ENCODE data around the gene TIMM22.
A peak's percentile ranks its signal among the peaks of the same experiment; 100 is the strongest.

TIMM22 gene

DNA sequence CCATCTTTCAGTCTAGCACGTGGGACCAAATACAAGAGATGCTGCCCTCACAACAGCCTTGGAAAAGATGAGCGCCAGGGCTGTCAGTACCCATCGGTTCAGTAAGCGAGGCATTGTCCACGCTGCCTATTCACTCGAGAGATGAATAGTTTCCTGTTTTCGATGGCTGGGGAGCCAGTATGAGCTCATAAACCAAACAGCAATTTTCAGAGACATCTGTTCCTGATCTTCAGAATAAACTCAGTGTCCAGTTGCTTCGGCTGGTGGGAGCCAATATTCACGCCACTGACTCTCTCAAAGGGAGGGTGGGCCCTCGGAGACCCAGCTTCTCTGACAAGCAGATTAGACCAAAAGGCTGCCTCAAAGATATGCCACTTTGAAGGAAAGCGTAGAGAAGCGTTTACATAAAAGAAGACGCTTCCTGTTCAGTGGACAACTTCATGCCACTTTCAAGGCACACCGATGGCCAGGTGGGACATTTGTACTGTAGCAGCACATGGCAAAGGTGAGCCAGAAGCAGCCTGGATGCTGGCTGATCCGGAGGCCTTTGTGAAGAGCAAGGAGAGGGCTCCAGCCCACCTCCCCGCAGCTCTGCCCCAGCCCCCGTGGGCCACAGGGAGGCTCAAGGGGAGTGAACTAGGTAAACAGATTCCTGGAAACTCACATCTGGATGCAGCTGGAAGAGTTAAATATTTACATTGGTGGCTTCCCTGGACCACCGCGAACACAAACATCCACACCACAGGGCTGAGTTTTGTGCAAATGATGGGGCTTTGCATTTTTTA is 6.0 kb downstream of the TIMM22 start:
- no peak for DNase-seq

DNA sequence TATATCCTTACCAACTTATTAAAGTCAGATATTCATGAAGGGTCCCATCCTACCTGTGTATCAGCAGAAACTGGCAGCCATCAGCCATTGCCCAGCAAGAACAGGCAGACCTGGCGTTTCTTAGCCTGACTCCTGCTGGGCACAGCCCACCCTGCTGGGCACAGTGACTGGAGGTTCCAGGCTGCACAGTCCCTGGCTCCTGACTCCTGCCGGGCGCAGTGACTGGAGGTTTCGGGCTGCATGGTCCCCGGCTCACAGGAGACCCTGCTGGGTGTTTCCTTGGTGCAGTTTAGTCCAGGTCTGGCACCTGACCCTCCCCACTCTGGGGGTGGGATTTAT is 6.7 kb downstream of the TIMM22 start:
- no peak for DNase-seq

DNA sequence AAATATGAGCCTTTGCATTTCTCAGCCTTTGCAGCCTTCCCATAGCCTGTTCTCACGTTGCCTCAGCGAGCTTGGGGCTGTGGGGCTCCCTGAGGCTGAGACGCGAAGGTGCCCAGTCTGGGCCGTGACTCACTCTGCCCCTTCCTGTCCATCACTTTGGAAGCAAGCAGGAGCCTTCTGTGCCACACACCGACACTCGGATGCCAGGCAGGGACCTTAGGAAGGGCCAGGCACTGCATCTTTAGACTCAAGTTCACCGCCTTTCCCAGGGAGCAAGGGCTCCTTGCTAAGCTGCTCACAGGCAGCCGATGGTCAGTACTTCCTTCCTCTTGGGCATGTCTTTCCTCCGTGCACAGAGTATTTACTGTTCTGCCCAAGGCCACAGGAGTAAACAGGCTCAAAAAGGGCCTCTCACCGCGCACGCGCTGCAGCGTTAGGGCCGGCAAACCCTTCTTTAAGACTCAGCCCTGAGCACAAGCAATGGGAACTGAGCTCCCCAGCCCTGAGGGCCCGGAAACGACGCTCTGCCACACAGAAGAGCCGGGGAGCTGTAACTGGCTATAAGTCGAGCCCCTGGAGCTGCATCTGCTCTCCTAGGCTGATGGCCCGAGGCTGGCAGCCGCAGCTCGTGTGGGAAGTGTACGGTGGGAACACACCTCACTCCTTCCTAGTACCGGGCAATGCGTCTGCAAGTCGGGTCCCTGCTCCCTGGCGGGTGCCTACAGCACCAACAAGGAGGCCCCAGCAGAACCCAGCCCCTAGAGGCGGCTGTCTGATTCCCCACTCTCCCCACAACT is 7.2 kb downstream of the TIMM22 start:
- no peak for DNase-seq

DNA sequence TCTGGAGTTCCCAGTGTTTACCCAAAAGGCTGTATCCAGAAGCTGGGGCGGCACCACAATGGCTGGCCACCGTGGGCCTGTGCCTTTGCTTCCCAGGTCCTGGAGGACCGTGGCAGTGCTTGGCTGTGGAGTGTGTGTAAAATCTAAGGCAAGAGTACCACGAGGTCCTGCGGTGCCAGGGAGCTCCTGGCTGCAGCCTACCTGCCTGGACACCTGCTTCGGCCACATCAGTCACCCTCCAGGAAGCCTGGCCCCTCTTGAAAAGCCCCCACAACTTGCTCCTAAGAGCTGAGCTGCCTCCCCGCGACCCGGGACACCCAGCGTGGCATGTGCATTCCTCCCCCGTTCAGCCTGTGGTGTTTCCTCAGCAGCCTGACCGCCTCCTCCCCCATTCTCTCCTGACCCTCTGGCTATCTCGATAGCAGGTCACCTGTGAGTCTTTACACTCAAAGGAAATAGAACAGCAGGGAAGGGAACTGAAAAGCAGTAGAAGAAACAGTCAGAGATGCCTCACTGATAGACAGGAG is 7.9 kb downstream of the TIMM22 start:
- DNase-seq, result no peak

DNA sequence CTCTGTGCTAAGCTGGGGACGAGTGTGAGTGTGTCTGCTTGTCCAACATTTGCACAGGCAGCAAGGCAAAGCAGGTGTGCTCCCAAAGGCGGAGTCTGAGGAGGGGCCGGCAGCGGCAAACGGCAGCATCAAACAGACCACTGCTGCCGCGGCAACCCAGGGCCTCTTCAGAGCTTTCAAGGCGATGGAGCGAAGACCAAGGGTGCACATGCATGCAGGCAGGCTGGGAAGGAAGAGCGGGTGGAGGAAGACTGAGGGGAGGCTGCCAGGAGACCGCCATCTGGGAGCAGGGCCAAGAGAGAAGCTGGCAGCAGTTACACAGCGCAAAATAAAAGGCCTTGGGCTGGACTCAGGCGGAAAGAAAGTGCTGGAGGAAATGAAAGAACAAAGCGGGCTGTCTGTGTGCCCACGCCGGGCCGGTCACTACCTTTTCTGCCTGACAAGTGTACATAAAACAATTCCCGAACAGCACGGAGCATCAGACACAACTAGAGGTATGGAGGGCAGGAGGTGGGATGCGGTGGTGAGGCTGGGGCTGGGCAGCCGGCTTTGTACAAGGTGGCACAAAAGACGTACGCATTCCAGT is 8.5 kb downstream of the TIMM22 start:
- peak in 1 of 2 experiments; percentile 11 for DNase-seq

DNA sequence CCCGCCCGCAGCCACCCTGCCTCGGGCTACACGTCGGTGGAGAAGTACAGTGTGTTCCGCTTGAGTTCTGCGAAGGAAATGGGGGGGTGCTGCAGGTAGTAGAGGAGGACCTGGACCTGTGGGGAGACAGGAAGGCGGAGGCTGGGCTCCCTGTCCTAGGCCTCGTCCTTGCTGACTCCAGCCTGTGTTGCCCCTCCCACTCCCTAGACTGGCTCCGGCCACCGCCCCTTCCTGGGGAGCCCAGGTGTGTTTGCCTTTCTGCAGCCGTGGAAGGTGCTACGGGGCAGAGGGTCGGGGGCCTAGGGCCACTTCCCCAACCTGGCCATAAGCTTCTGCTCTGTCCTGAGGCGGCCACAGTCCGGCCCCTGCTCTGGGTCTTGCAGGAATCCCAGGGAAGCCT is 9.1 kb downstream of the TIMM22 start:
- DNase-seq, result peak in 1 of 2 experiments; percentile 8

DNA sequence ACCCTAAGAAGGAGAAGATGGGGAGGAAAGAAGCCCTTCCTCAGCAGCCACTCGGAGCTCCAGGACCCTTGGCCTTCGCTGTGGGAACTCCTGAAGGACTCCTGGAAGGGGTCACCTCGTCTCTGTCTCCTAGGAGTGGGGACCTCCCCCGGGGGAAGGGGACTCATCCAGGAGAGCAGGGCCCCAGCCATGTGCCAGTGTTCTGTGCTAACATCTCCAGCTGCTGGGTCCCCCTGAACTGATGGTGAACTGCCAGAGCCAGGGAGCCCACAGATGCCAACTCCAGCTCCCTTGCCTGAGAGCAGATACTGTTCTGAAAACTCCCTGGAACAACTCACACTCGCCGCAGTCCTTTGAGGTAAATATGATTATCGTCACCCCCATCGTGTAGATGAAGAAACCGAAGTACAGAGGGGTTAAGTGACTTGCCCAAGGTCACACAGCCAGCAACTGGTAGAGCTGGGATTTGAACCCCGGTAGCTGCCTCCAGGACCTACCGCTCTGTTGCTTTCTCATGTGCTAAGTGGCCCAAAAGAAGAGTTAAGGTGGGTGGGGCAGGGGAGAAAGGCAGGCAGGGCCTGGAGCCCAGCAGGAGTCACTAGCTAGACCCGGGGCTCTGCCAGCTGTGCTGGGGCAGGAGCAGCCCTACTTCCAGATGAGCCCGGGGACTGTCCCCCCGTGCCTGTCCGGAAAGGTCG is 10.5 kb downstream of the TIMM22 start:
- no peak for DNase-seq

DNA sequence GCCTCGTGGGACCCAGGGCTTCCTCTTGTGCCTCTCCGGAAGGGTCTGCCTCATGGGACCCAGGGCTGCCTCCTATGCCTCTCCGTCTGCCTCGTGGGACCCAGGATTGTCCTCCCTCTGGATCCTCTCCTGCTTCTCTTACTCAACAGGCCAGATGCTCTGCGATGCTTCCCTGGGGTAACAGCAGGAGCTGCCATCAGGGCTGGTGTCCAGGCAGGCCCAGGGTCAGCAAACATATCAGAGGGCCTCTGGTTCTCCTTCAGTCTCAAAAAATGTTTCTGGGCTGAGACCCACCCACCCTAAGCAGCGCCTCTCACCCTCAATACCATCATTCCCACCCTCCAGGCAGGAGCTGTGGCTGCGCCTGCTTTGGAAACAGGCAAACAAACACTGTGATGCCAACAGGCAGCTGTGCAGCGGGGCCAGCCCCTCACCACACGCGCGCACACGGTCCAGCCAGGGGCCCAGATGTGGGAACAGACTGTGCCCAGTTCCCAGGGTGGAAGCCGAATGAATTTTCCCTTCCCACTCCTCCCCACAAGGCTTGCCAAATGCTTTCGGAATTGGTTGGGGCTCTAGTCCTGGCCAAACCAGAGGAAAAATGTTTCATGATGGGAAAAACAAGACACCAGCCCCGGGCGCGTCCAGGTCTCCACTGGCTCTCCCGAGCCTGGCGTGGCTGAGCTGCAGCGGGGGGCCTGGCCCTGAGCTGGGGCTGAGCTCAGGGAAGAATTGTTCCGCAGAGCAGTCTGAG is 11.3 kb downstream of the TIMM22 start:
- no peak for DNase-seq

DNA sequence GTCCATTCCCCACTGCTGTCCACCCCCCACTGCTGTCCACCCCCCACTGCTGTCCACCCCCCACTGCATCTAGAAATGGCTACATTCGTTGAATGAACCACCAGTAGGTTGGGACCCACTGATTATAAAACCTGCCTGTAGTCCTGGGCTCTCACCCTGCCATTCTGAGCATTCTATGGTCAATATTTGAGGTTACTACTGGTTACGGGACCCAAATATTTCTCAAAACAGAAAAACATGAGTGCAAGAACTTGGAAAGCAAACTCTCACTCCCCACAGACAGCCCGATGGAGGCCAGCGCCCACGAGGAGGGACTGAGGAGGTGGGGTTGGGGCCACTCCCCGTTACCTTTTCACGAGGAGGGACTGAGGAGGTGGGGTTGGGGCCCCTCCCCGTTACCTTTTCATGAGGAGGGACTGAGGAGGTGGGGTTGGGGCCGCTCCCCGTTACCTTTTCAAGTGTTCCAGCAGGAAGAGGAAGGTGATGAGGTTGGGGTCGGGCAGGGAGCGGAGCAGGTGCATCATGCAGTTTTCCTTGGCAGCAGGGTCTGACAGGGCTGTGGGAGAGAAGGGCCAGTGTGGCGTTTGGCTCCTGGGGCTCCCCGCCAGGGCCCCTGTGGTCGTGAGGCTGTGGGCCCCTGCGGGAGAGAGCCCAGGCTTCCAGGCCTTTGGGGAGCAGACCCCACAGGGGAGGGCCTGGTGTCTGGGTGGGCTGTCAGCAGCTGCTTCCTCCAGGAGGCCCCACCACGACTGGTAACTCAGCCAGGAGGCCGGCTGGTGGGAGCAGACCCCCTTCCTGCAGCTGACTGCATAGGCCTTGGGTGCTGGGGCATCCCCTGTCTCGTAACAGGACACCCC is 12.5 kb downstream of the TIMM22 start:
- DNase-seq, result no peak

DNA sequence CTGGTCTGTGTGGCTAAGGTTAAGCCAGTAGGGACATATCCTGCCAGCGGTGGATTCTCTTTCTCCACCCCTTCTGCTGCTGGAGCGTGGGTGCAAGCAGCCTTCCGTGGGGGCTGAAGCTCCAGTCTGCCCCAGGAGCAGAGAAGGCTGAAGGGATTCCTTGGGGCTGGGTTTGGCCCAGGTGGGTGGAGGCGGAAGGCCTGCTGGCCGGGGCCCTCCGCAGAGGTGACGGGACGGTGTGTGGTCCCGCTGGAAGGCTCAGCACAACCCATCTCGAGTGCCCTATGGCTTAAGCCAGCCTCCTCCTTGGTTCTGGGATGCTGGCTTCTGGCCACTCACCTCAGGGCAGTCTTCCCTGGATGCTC is 13.1 kb downstream of the TIMM22 start:
- DNase-seq, result no peak

DNA sequence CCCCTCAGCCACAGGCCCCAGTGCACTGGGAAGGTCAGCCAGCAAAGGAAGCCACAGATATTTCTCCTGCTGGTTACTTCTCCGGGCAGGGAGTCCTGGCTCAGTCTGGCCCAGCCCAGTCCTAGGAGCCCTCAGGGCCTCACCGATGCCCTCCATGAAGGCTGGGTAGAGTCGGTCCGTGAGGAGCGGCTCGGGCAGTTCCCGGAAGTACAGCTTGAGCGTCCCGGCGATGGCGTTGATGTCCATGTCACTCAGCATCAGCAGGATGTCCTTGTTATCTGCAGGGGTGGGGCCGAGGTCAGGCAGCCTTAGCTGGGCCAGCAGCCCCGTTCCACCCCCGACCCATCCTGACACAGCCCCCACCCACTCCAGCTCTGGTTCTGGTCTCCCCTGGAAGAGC is 13.7 kb downstream of the TIMM22 start:
- DNase-seq, result no peak

DNA sequence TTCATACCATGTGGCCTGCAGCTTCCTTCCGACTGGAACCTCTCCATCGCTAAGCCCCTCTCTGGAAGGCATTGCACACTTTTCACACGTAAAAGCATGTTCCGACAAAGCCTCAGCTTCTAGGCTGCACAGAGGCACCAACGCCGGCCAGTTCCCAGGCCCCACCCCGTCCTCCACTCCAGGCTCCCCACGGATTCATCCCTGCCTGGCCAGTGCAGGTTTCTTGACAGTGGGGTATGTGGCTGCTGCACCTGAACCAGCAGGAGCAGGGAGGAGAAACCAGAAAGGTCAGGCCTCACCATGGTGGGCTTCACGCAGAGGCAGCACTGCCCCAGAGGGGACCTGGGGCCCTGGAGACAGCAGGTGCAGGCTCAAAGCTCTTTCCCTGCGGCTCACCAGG is 14.2 kb downstream of the TIMM22 start:
- DNase-seq, result no peak

DNA sequence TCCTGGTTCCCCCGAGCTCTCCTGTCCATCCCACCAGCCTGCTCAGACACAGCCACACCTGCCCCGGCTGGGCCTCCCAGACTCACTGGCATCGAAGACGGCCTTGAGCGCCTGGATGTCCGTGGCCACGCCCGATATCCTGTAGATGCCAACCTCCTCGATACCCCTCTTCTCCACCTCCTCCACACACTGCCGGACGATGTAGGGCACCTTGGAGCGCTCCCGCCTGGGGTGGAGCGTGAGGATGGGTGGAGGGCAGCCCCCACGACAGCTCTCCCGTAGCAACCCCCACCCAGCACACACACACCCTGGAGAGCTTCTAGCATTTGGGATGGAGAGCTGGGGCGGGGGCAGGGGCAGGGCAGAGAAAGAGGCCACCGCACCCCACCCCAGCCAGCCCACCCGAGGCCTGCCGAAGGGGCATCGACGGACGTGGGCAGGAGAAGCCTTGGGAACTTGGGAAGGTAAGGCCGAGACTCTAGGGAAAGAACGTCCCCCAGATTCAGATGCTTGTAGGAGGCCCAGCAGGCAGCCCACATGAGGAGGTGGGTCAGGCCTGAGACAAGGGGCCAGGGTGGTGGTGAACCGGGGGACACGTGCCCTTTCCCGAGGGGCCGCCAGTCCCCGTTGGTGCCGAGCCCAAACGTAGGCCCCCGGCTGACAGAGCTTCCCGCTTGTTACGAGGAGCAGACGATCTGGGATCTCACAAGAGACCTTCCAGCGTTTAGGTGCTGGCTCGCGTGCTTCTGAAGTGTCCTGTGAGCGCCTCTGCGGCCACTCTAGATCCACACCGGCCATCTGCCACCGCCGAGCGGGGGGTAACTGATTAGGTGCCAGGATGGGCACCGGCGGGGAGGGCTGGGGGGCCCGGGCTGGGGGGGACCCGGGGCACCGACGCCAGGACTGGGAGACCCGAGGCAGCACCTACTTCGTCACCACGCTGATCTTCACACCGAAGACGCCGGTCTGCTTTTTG is 15.1 kb downstream of the TIMM22 start:
- DNase-seq, result no peak

DNA sequence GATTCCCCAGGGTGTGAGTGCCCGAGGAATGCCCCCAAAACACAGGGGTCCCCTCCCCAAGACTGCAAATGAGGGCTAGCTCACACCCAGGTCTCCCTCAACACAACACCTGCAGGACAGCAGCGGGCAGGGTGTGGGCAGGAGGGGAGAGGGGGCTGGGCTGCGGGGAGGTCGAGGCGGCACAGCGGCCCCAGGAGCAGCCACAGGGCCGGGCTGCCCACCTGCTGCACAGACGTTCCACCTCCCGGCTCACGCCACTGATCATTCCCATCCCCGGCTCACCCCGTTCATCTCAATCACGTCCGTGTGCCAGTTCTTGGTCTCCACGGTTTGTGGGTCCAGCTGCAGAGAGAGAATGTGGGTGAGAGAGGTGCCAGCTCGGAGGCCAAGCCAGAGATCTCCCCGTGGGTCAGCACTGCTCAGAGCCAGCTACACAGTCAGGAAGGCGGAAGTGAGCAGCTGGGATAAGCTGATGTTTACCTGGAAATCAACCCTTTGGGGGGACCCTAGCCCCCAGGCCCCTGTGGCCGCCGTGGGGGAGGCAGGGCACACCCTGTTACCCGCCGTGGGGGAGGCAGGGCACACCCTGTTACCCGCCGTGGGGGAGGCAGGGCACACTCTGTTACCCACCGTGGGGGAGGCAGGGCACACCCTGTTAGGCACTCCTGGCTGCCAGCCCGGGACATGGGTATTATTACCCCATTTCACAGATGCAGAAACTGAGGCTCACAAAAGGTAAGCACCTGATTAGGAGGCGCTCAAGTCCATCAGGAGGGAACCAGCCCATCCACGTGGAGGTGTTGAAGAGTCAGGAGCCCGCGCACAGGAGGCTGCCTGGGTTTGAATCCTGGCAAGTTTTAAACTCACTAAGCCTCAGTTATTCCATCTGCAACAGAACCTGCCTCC is 16.1 kb downstream of the TIMM22 start:
- no peak for DNase-seq

DNA sequence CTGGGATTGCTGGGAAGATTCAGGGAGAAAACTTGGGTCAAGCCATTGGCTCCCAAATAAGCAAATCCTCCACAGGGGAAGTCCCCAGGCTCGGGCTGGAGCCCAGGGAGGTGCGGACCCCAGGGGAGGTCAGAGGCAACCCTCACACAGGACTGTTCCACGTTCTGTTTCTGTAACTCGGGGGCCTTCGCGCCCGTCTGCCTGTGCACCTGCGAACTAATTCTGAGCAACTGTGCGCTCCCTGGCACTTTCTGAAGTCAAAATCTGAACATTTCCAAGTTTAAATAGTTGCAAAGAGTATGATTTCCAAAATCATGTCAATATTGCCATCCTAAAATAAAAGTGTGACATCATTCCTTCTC is 16.8 kb downstream of the TIMM22 start:
- no peak for DNase-seq

DNA sequence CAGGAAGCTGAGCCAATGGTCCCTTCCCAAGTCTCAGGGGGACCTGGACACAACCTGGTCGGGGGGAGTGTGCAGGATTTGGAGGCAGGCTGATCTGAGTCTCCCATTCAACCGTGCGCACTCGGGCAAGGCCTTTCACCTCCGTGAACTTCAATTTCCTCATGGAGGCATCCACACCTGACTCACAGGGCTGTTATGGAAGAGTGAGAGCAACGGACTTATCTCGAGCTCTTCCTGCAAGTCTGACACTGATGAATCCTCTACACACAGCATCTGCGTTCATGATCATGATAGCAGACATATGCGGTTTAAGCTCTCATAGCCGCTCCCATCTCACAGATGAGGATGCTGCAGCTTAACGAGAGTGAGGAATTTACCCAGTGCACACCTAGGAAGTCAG is 21.6 kb downstream of the TIMM22 start:
- DNase-seq, result no peak

DNA sequence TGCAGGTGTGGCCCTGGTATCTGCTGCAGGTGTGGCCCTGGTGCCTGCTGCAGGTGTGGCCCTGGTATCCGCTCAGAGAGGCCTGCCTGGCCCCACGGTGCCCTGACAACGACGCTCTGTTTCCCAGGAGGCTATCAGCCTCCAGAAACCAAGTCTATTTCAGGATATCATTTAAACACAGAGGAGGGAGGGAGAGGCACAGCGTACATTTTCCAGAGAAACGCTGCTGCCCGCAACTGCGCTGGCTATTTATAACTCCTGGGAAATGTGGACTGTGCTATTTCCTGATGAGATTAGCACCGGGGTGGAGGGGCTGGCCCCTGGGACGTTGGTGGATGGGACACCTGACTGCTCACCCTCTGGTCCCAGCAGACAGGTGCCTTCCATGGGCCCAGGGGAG is 22.5 kb downstream of the TIMM22 start:
- no peak for DNase-seq

DNA sequence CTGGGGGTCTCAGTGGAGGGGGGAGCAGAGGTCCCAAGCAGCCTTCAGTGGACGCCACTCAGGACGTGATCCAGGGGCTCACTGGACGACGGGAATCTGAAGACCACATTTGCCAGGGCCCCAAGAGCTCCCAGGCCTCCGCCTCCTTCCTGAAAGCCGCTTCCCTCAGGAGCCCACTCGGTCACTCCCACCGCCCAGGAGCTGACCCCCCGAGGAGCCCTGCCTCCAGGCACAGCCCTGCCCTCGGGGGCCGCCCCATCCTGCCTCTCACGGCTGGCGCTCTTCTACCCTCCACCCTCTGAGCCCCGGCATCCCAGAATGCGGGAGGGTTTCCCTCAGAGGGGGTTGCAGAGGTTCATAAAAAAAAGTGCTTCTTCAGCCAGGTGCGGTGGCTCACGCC is 24.2 kb downstream of the TIMM22 start:
- DNase-seq, result no peak

DNA sequence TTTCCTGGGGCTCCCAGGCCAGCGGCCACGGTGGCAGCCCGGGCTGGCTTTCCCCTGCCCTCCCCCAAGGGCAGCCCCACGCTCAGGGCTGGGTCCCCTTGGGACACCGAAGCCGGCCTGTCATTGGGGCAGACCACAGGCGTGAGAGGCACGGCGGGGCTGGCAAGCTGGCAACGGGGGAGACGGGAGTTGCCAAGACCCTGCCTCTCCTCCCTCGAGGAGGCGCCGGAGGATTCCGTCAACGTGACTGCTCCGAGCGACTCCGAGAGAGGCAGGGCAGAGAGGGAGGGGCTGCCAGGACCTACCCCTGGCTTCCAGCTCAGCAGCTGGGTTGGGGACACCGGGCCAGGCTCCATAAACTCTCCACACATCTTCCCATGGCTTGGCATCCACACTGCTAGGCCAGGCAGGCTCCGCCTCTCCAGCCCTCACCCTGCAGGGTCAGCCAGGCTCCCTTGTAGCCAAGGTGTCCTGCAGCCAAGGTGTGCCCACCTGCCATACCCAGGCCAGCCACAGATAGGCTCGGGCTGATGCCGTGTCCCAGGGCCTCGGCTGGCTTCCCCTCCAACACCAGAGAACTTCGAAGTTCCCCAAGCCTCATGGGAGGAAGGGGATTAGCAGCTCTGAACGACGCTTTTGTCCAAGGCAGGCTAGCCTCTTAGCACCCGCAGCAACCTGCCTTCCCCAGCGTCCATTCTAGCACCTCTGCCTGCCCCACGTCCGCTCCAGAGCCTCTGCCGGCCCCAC is 25.5 kb downstream of the TIMM22 start:
- DNase-seq, result no peak

Measured in NCI-H526 (cell line).